Measurements from ENCODE around the gene NRP1. TPM values are rescaled to one million over a fixed set of nuclear protein-coding genes. Genes with fewer than 3 reads are reported as not detected.
A peak's percentile ranks its signal among the peaks of the same experiment; 100 is the strongest.
"Not testable (repeated sequence)": the region's sequence is repeated elsewhere in the genome, so short reads cannot be mapped to it uniquely, and the experiment has no call there.

The NRP1 gene
- total RNA-seq, 4 donors from 2014 or later = 20.4 to 29.0 (median 22.1) TPM

GRCh38 chr10:33301097-33301789 is 33.2 kb downstream of the NRP1 start:
- TF ChIP-seq POLR2A (IDR thresholded peaks at IDR 0.05) (no peak), CTCF (IDR thresholded peaks at IDR 0.05 in 4 of 5, conservative IDR thresholded peaks at IDR 0.05 in 1 of 5) (no peak)
- Histone ChIP-seq H3K4me3 (no peak overlapping the region), H3K27me3 (no peaks in the 10 kb centered on the region), H3K36me3 (no peaks in the 10 kb centered on the region), H3K4me1 (peaks cover 68 to 80% of the 10 kb centered on the region in 2 donors), H3K27ac (peak overlapping the region in 3 of 4 donors; percentile 54 to 64 (median 60)), H3K9me3 (no peaks in the 10 kb centered on the region)
- in situ Hi-C loops (cut with MboI; ENCODE audit: low sequenced_read_pairs in 4 of 4) (loop anchor here in 3 of 4 donors (25.0 kb wide), 2 partner anchors 89 to 1336 kb away; no protein-coding TSS in a partner anchor), intact Hi-C loops (cut with DNase I; ENCODE audit: low total_unique reads) (no loop called here)
- no peak for DNase-seq
- no peak for ATAC-seq

GRCh38 chr10:33300544-33300943 is 33.9 kb downstream of the NRP1 start:
- H3K36me3 ChIP-seq; ATAC-seq; DNase-seq; H3K27me3 ChIP-seq; H3K9me3 ChIP-seq; intact Hi-C loops (cut with DNase I; ENCODE audit: low total_unique reads); H3K4me3 ChIP-seq: not testable (repeated sequence)
- peaks cover 63 to 82% of the 10 kb centered on the region in 2 donors for H3K4me1 ChIP-seq
- H3K27ac ChIP-seq = peak overlapping the region in 3 of 4 donors; percentile 54 to 64 (median 60)
- in situ Hi-C loops (cut with MboI; ENCODE audit: low sequenced_read_pairs in 4 of 4) = loop anchor here in 3 of 4 donors (25.0 kb wide), 2 partner anchors 88 to 1337 kb away; no protein-coding TSS in a partner anchor

- peak in 1 of 2 donors; percentile 34 for ATAC-seq
- peaks cover 50 to 67% of the 10 kb centered on the region in 2 donors for H3K4me1 ChIP-seq
- no peaks in the 10 kb centered on the region for H3K36me3 ChIP-seq
- H3K9me3 ChIP-seq = no peaks in the 10 kb centered on the region
- TF ChIP-seq POLR2A (IDR thresholded peaks at IDR 0.05) = no peak
- no peak for TF ChIP-seq CTCF (IDR thresholded peaks at IDR 0.05 in 4 of 5, conservative IDR thresholded peaks at IDR 0.05 in 1 of 5)
- DNase-seq = no peak
- no peak overlapping the region for H3K4me3 ChIP-seq
- no peaks in the 10 kb centered on the region for H3K27me3 ChIP-seq
- in situ Hi-C loops (cut with MboI; ENCODE audit: low sequenced_read_pairs in 4 of 4) (no loop called here), intact Hi-C loops (cut with DNase I; ENCODE audit: low total_unique reads) (no loop called here)
- peak overlapping the region; percentile 54 to 70 (median 60) for H3K27ac ChIP-seq
Measured at GRCh38 chr10:33298893-33299292, 35.6 kb downstream of the NRP1 start.

GRCh38 chr10:33298110-33298509 is 36.4 kb downstream of the NRP1 start:
- H3K27me3 ChIP-seq = no peaks in the 10 kb centered on the region
- no peak for TF ChIP-seq POLR2A (IDR thresholded peaks at IDR 0.05)
- no peak for TF ChIP-seq CTCF (IDR thresholded peaks at IDR 0.05 in 4 of 5, conservative IDR thresholded peaks at IDR 0.05 in 1 of 5)
- H3K9me3 ChIP-seq = no peaks in the 10 kb centered on the region
- H3K36me3 ChIP-seq = no peaks in the 10 kb centered on the region
- intact Hi-C loops (cut with DNase I; ENCODE audit: low total_unique reads) (no loop called here), in situ Hi-C loops (cut with MboI; ENCODE audit: low sequenced_read_pairs in 4 of 4) (no loop called here)
- DNase-seq = no peak
- no peak for ATAC-seq
- H3K4me1 ChIP-seq = peaks cover 46 to 64% of the 10 kb centered on the region in 2 donors
- peak overlapping the region; percentile 54 to 70 (median 60) for H3K27ac ChIP-seq
- H3K4me3 ChIP-seq = no peak overlapping the region

- no peak for DNase-seq
- Histone ChIP-seq H3K27ac (peak overlapping the region; percentile 19 to 68 (median 56)), H3K27me3 (no peaks in the 10 kb centered on the region), H3K9me3 (no peaks in the 10 kb centered on the region), H3K36me3 (no peaks in the 10 kb centered on the region), H3K4me1 (peaks cover 45 to 64% of the 10 kb centered on the region in 2 donors), H3K4me3 (no peak overlapping the region)
- TF ChIP-seq CTCF (IDR thresholded peaks at IDR 0.05 in 4 of 5, conservative IDR thresholded peaks at IDR 0.05 in 1 of 5) (no peak), POLR2A (IDR thresholded peaks at IDR 0.05) (no peak)
- no peak for ATAC-seq
- intact Hi-C loops (cut with DNase I; ENCODE audit: low total_unique reads) (no loop called here), in situ Hi-C loops (cut with MboI; ENCODE audit: low sequenced_read_pairs in 4 of 4) (no loop called here)
Measured at GRCh38 chr10:33295851-33296250, 38.6 kb downstream of the NRP1 start.
